Right ventricle myocardium inferior (tissue), 1 donor: Measurements from ENCODE around the gene PEPD. TPM values are rescaled to one million over a fixed set of nuclear protein-coding genes. Genes with fewer than 3 reads are reported as not detected.
"Not testable (repeated sequence)": the region's sequence is repeated elsewhere in the genome, so short reads cannot be mapped to it uniquely, and the experiment has no call there.

Experiments
- ATAC-seq: fragments of 200-7000 bp; cut with Tn5 transposase; one replicate; pipeline ENCODE4 v1.9.1; 2020; ENCODE audit warnings: mild to moderate bottlenecking, moderate library complexity
- DNase-seq: peaks from one replicate; pipeline ENCODE4 v3.0.0; 2021; ENCODE audit errors: missing footprints
- intact Hi-C: fragments of 100-400 bp; cut with DNase I; formaldehyde crosslinking; loops from one replicate; pipeline ENCODE4 v1.11.0; 2022
- total RNA-seq: library from RNA; stranded (reverse); fragmentation: NEBNext Ultra II Directional; extraction: Animal tissue kit (Norgen Biotek cat#: 25700); gene quantifications from one replicate; pipeline ENCODE4 v1.2.1, GENCODE V29; 2021
- donor health status: DM: no; HTN: yes; CAD: no; lungs with severe emphysema.

Gene PEPD
- total RNA-seq, 1 donor from 2014 or later, result 32.1 TPM

- intact Hi-C loops, result no loop called here
- ATAC-seq, result no peak
- DNase-seq, result no peak
These were observed 33.4 kb downstream of the PEPD start for GRCh38 chr19:33487901-33488800.

- intact Hi-C loops, result no loop called here
- no peak for DNase-seq
- peak; percentile 38 for ATAC-seq
These were observed 34.4 kb downstream of the PEPD start for GRCh38 chr19:33486936-33487811.

GRCh38 chr19:33486407-33486806 lies 35.2 kb downstream of the PEPD start:
- intact Hi-C loops, result no loop called here
- no peak for DNase-seq
- ATAC-seq, result no peak

GRCh38 chr19:33484226-33484774 lies 37.3 kb downstream of the PEPD start:
- ATAC-seq, result no peak
- intact Hi-C loops, result no loop called here
- DNase-seq, result no peak

- ATAC-seq (no peak), DNase-seq (no peak)
- intact Hi-C loops, result no loop called here
These were observed 39.1 kb downstream of the PEPD start for GRCh38 chr19:33482476-33482875.

- intact Hi-C loops, result no loop called here
- ATAC-seq, result no peak
These were observed 39.7 kb downstream of the PEPD start for GRCh38 chr19:33481863-33482262.

GRCh38 chr19:33479570-33479969 lies 42.0 kb downstream of the PEPD start:
- intact Hi-C loops, DNase-seq, ATAC-seq: not testable (repeated sequence)

More at GRCh38 chr19:33481863-33482262, 39.7 kb downstream of the PEPD start:
- no peak for DNase-seq

- DNase-seq (no peak), ATAC-seq (no peak)
- intact Hi-C loops, result no loop called here
These were observed 43.8 kb downstream of the PEPD start for GRCh38 chr19:33477781-33478180.

GRCh38 chr19:33476151-33476707 lies 45.4 kb downstream of the PEPD start:
- ATAC-seq (no peak), DNase-seq (no peak)
- intact Hi-C loops, result no loop called here

GRCh38 chr19:33473653-33474305 lies 47.8 kb downstream of the PEPD start:
- intact Hi-C loops, result no loop called here
- ATAC-seq (no peak), DNase-seq (no peak)

GRCh38 chr19:33472691-33473652 lies 48.6 kb downstream of the PEPD start:
- ATAC-seq (no peak), DNase-seq (no peak)
- intact Hi-C loops, result no loop called here

GRCh38 chr19:33472226-33472625 lies 49.4 kb downstream of the PEPD start:
- DNase-seq (no peak), ATAC-seq (no peak)
- intact Hi-C loops, result no loop called here

GRCh38 chr19:33471111-33471996 lies 50.2 kb downstream of the PEPD start:
- ATAC-seq, result no peak
- no peak for DNase-seq
- intact Hi-C loops, result no loop called here

GRCh38 chr19:33470686-33471085 lies 50.9 kb downstream of the PEPD start:
- no peak for ATAC-seq
- intact Hi-C loops, result no loop called here
- no peak for DNase-seq

GRCh38 chr19:33470040-33470330 lies 51.6 kb downstream of the PEPD start:
- intact Hi-C loops, result no loop called here
- no peak for DNase-seq
- ATAC-seq, result no peak

GRCh38 chr19:33469171-33470039 lies 52.2 kb downstream of the PEPD start:
- DNase-seq (peak; percentile 18), ATAC-seq (no peak)

More at GRCh38 chr19:33469171-33470039, 52.2 kb downstream of the PEPD start:
- intact Hi-C loops, result no loop called here
